ENCODE measurements around the gene WDFY4.

WDFY4 gene

DNA sequence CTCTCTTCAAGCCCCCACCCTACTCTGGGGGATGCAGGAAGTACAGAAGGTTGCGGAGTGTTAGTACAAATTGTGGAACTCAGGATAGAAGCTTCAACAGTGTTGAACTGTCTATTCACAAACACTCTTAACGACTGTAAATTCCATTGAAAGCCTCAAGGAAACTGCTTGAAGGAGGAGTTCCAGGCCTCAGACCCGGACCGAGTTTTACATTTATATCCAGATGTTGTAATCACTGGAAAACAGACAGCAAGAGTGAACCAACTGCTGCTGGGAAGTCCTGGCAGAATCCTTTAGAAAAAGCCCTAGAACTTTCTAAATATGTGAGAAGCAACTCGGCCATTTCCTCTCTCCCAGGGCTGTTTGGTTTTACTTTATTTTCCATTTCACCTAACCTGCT lies 339.1 kb downstream of the WDFY4 start:
- no peak for DNase-seq (ENCODE audit: low read depth)

DNA sequence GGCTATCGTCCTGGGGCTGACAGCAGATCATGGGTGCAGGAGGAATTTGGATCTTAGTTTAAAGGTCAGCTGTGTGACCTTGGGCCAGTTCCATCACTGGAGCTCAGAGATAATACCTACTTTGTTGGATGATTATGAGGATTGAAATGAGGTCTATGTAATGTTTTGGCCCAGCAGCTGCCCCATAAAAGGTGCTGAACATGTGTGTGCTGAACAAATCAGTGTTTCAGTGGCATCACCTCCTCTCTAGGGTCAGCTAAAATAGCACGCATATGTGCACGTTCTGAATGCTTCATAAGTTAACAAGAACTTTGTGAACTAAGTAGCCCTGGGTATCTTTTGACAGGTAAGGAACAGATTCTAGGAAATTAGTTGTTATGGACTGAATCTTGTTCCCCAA lies 339.8 kb downstream of the WDFY4 start:
- DNase-seq (ENCODE audit: low read depth) = no peak

DNA sequence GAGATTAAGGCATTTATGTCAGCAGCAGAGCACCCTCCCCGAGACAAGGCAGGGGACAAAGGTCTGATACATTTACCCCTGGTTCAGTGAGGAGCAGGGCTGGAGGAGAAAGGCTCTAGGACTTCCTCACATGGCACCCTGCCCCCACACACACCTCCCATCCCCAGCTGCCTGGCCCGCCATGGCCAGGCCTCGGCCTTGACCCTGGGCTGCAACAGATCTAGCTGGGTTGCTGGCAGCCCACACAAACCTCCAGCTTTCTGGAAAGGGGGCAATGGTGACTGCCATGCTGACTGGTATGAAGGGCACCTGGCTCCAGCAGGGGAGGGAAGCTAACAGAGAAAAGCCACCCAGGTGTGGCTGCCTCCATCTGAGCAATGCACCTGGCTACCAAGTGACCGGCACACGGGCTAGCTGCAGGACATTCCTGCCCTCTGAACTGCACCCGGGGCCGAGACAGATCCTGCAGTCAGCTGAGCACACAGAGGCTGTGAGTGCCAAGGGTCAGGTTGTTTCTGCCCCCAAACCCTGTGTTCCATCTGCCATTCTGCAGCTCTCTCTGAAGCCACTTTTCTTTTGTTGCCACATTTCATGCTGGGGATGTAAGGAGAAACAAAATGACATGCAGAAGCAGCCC lies 340.8 kb downstream of the WDFY4 start:
- DNase-seq (ENCODE audit: low read depth) = no peak

DNA sequence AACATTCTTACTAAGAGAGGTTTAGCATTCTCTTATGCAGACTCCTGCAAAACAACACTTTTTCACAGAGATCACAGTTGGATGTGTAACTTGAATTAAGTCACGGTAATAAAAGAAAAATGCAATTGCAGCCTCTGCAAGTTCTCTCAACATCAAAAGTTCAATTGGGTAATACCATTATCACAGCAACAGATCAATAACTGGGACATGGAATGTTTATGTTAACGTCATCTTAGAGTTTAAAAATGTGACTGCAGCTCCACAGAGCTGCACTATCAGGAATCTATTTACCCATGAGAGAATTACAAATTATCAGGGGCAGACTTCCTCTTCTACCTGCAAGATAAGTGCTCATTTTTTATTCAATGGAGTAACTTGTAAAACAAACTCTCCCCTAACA lies 344.0 kb downstream of the WDFY4 start:
- DNase-seq (ENCODE audit: low read depth) = no peak

DNA sequence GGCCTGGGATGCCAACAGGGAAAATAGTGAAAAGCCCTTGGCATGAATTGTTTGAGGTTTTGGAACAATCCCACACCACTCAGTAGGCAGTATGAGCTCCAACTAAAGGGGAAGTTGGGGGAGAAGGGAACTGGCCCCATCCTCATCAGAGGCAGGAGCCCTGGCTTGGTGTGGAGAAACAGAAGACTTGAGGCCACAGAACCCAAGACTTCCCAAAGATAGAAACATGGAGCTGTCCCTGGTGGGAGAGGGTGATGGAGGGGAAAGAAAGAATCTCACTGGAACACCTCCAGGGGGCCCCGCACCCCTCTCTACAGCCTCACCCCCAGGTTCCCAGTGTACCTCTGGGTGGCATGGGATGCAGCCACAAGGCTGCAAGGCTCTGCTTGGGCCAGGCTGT lies 345.0 kb downstream of the WDFY4 start:
- no peak for DNase-seq (ENCODE audit: low read depth)
